Activated naive CD4-positive, alpha-beta T cell treated with anti-CD3 and anti-CD28 coated beads for 36 hours (primary cell): Measurements from ENCODE around the gene USP3. TPM values are rescaled to one million over a fixed set of nuclear protein-coding genes. Genes with fewer than 3 reads are reported as not detected.
A peak's percentile ranks its signal among the peaks of the same experiment; 100 is the strongest.

Experiments used
- CTCF ChIA-PET: fragments of 350-600 bp; sonication (Branson Sonifier 250); formaldehyde crosslinking; loops from one replicate; lab custom pipeline; 2021; ENCODE audit warnings: antibody characterized with exemption; lab: Charles Lee
- DNase-seq: peaks from one replicate; pipeline ENCODE4 v3.0.0-alpha.2; 2020
- H3K27ac Mint-ChIP-seq: one replicate; pipeline ENCODE4 v1.8.0; 2021; ENCODE audit warnings: mild to moderate bottlenecking, mixed read lengths
- H3K27me3 Mint-ChIP-seq: one replicate; pipeline ENCODE4 v1.8.0; 2021; ENCODE audit warnings: low read depth, mixed read lengths
- H3K36me3 Mint-ChIP-seq: one replicate; pipeline ENCODE4 v1.8.0; 2021; ENCODE audit warnings: low read depth, mixed read lengths
- H3K4me1 Mint-ChIP-seq: one replicate; pipeline ENCODE4 v1.8.0; 2021; ENCODE audit warnings: low read depth, mixed read lengths
- H3K4me3 Mint-ChIP-seq: one replicate; pipeline ENCODE4 v1.8.0; 2021; ENCODE audit warnings: mild to moderate bottlenecking, moderate library complexity, mixed read lengths
- H3K9me3 Mint-ChIP-seq: one replicate; pipeline ENCODE4 v1.8.0; 2021; ENCODE audit warnings: mixed read lengths
- intact Hi-C: fragments of 100-400 bp; cut with micrococcal nuclease; formaldehyde crosslinking; loops from one replicate; pipeline ENCODE4 v1.15.1; 2023
- total RNA-seq, 2 experiments: library from RNA; stranded (reverse); gene quantifications; one replicate each; pipeline ENCODE4 v1.2.3, GENCODE V29; 2021

USP3 gene
- 10 to 100 TPM; 49.9 to 52.2 TPM for total RNA-seq

GRCh38 chr15:63504247-63504978 lies at the start of gene USP3:
TSS of gene USP3 (plus strand) at chr15:63504593. CDS start at chr15:63504740, 147 bp downstream.
- no peaks in the 10 kb centered on the region for H3K36me3 Mint-ChIP-seq
- H3K9me3 Mint-ChIP-seq: no peaks in the 10 kb centered on the region
- intact Hi-C loops: loop anchor here (1.0 to 10.0 kb wide), 5 partner anchors 95 to 1388 kb away; no protein-coding TSS in a partner anchor
- H3K27ac Mint-ChIP-seq: peak within 1 kb of the TSS; percentile 97
- CTCF ChIA-PET: interaction anchor here (0.8 to 2.4 kb wide), 8 partner anchors 14 to 562 kb away, joined by 3 to 16 read pairs (median 9); no protein-coding TSS in a partner anchor
- no peaks in the 10 kb centered on the region for H3K27me3 Mint-ChIP-seq
- peak within 1 kb of the TSS; percentile 85 for H3K4me3 Mint-ChIP-seq
- peaks cover 78% of the 10 kb centered on the region for H3K4me1 Mint-ChIP-seq
- DNase-seq: peak; percentile 94

DNA sequence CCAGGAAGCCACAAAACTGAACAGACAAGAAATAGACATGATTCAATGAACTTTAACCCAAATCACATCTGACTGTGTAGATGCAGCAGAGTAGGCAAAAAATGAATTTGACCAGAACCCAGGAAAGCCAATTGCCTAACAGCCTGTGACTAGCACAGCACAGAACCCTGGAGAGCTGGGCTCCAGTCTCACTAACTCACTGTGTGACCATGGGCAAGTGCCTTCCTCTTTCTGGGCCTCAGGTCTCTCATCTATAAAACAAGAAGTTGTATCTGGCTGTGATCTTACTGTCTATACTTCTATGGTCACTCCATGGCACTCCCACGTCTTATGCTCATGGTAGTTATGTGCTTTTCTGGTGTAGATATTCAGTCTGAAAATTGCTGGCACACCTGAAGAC lies 48.1 kb upstream of the USP3 start:
- H3K4me3 Mint-ChIP-seq: no peak overlapping the region
- CTCF ChIA-PET: no interaction called here
- H3K27ac Mint-ChIP-seq: no peak overlapping the region
- intact Hi-C loops: no loop called here
- H3K36me3 Mint-ChIP-seq: no peaks in the 10 kb centered on the region
- H3K9me3 Mint-ChIP-seq: no peaks in the 10 kb centered on the region
- no peak for DNase-seq
- H3K4me1 Mint-ChIP-seq: no peaks in the 10 kb centered on the region
- H3K27me3 Mint-ChIP-seq: no peaks in the 10 kb centered on the region

GRCh38 chr15:63457379-63457778 lies 47.0 kb upstream of the USP3 start:
- no peak overlapping the region for H3K4me3 Mint-ChIP-seq
- CTCF ChIA-PET: no interaction called here
- no peaks in the 10 kb centered on the region for H3K27me3 Mint-ChIP-seq
- H3K27ac Mint-ChIP-seq: no peak overlapping the region
- no peaks in the 10 kb centered on the region for H3K9me3 Mint-ChIP-seq
- intact Hi-C loops: no loop called here
- no peak for DNase-seq
- no peaks in the 10 kb centered on the region for H3K4me1 Mint-ChIP-seq
- H3K36me3 Mint-ChIP-seq: no peaks in the 10 kb centered on the region

- H3K9me3 Mint-ChIP-seq: no peaks in the 10 kb centered on the region
- no peaks in the 10 kb centered on the region for H3K36me3 Mint-ChIP-seq
- no peaks in the 10 kb centered on the region for H3K4me1 Mint-ChIP-seq
- no peak overlapping the region for H3K4me3 Mint-ChIP-seq
- DNase-seq: no peak
- intact Hi-C loops: no loop called here
- CTCF ChIA-PET: interaction anchor here (1.9 kb wide), 1 partner anchor 151 kb away, joined by 4 read pairs; no protein-coding TSS in a partner anchor
- no peak overlapping the region for H3K27ac Mint-ChIP-seq
- H3K27me3 Mint-ChIP-seq: no peaks in the 10 kb centered on the region
These were observed 46.4 kb upstream of the USP3 start for GRCh38 chr15:63458026-63458425.

- Mint-ChIP-seq H3K4me1 (no peaks in the 10 kb centered on the region), H3K27ac (no peak overlapping the region), H3K4me3 (no peak overlapping the region), H3K9me3 (no peaks in the 10 kb centered on the region), H3K36me3 (no peaks in the 10 kb centered on the region), H3K27me3 (no peaks in the 10 kb centered on the region)
- intact Hi-C loops: no loop called here
- DNase-seq: no peak
- CTCF ChIA-PET: interaction anchor here (1.9 kb wide), 1 partner anchor 151 kb away, joined by 4 read pairs; no protein-coding TSS in a partner anchor
These were observed 45.5 kb upstream of the USP3 start for GRCh38 chr15:63458794-63459395.

GRCh38 chr15:63460210-63461155 lies 43.9 kb upstream of the USP3 start:
- DNase-seq: no peak
- Mint-ChIP-seq H3K36me3 (no peaks in the 10 kb centered on the region), H3K4me3 (no peak overlapping the region), H3K9me3 (no peaks in the 10 kb centered on the region), H3K27ac (no peak overlapping the region), H3K4me1 (no peaks in the 10 kb centered on the region), H3K27me3 (no peaks in the 10 kb centered on the region)
- CTCF ChIA-PET: interaction anchor here (0.7 kb wide), 1 partner anchor 606 kb away, joined by 5 read pairs; no protein-coding TSS in a partner anchor
- intact Hi-C loops: loop anchor here (10.0 kb wide), 1 partner anchor 294 kb away; no protein-coding TSS in a partner anchor

DNA sequence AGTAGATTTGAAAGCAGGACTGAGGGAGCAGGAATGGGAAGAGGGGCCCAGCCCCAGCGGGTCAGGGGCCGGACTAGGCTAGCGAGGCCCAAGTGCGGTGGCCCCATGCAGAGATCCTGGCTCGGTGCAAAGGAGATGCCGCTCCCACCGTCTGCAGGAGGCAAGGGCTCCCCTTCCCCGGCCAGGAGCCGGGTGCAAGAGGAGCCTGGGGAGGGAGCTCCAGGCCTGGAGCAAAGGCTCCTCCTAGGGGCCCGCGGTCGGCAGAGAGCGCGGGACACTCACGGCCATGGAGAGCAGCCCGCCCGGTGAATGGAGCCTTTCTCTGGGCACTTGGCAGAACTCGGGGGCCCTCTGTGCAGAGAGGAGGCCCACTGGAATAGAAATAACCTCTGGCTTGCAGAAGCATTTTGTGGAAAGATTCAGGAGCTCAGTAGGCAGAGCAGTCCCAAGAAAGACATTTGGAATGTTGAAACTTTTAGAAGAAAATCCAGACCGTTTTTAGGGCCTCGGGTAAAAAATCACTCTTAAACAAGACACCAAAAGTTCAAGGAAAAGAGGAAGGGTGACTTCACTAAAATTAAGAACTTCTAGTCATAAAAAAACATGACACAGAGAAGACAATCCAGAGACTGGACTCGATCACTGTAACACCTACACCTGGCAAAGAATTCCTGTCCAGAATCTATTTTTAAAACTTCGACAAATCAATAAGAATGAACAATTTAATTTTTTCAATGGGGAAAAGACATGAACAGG lies 43.0 kb upstream of the USP3 start:
- Mint-ChIP-seq H3K27ac (no peak overlapping the region), H3K4me1 (peaks cover 2% of the 10 kb centered on the region), H3K4me3 (no peak overlapping the region), H3K9me3 (no peaks in the 10 kb centered on the region), H3K27me3 (no peaks in the 10 kb centered on the region), H3K36me3 (no peaks in the 10 kb centered on the region)
- intact Hi-C loops: loop anchor here (10.0 kb wide), 1 partner anchor 293 kb away; no protein-coding TSS in a partner anchor
- CTCF ChIA-PET: interaction anchor here (0.5 kb wide), 1 partner anchor 85 kb away, joined by 3 read pairs; no protein-coding TSS in a partner anchor
- no peak for DNase-seq

- intact Hi-C loops: loop anchor here (10.0 kb wide), 1 partner anchor 293 kb away; no protein-coding TSS in a partner anchor
- Mint-ChIP-seq H3K9me3 (no peaks in the 10 kb centered on the region), H3K4me3 (no peak overlapping the region), H3K27me3 (no peaks in the 10 kb centered on the region), H3K4me1 (peaks cover 8% of the 10 kb centered on the region), H3K36me3 (no peaks in the 10 kb centered on the region), H3K27ac (no peak overlapping the region)
- CTCF ChIA-PET: interaction anchor here (0.9 to 7.4 kb wide), 2 partner anchors 137 to 148 kb away, joined by 4 to 101 read pairs; partner anchors contain the start of gene FBXL22
- DNase-seq: no peak
These were observed 42.3 kb upstream of the USP3 start for GRCh38 chr15:63462088-63462487.

DNA sequence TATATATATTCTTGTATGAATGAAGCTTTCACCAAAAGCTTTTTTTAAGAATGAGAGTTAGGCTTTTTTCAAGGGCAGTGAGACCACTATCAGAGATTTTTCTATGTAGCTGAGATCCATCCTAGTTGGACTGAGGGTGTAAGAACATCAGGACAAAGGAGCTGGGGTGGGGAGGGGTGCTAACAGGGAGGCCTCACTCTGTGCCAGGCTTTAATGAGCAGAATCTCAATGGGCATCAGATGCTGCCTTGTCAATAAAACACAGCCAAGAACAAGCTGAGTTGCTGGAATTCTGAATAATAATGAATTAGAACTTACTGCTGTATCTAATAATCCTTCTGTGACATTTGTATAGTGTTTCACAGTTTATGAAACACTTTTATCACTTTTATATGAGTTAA lies 41.4 kb upstream of the USP3 start:
- Mint-ChIP-seq H3K4me3 (no peak overlapping the region), H3K27me3 (no peaks in the 10 kb centered on the region), H3K36me3 (no peaks in the 10 kb centered on the region), H3K9me3 (no peaks in the 10 kb centered on the region), H3K27ac (no peak overlapping the region), H3K4me1 (peaks cover 8% of the 10 kb centered on the region)
- intact Hi-C loops: loop anchor here (10.0 kb wide), 1 partner anchor 292 kb away; no protein-coding TSS in a partner anchor
- CTCF ChIA-PET: interaction anchor here (0.5 to 7.4 kb wide), 5 partner anchors 21 to 427 kb away, joined by 3 to 101 read pairs (median 4); partner anchors contain the start of gene FBXL22
- DNase-seq: no peak

- Mint-ChIP-seq H3K4me3 (no peak overlapping the region), H3K27ac (no peak overlapping the region), H3K4me1 (peaks cover 13% of the 10 kb centered on the region), H3K36me3 (no peaks in the 10 kb centered on the region), H3K27me3 (no peaks in the 10 kb centered on the region), H3K9me3 (no peaks in the 10 kb centered on the region)
- CTCF ChIA-PET: interaction anchor here (0.6 to 7.4 kb wide), 4 partner anchors 22 to 146 kb away, joined by 3 to 101 read pairs (median 4); partner anchors contain the start of gene FBXL22
- DNase-seq: no peak
- intact Hi-C loops: loop anchor here (10.0 kb wide), 1 partner anchor 291 kb away; no protein-coding TSS in a partner anchor
These were observed 40.6 kb upstream of the USP3 start for GRCh38 chr15:63463793-63464192.

DNA sequence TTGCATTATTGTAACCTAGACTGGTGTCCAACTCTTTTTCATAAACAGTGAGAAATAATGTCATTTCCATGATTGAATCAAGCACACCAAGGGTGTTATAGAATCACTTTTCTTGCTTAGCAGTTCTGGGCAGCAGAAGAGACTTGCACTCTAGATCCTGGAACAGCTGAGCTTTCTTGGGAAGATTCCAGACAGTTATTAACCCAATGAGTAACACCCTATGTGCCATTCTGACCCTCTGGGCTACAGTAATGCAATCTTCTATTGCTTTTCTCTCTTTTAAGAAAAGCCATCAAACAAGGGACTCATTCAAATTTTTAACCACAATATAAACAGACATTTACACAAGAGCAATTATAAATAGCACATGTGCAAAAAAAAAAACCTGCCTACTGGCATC lies 39.3 kb upstream of the USP3 start:
- CTCF ChIA-PET: interaction anchor here (1.0 to 7.4 kb wide), 3 partner anchors 24 to 581 kb away, joined by 3 to 101 read pairs (median 4); partner anchors contain the start of genes DAPK2 and FBXL22
- H3K9me3 Mint-ChIP-seq: no peaks in the 10 kb centered on the region
- H3K27me3 Mint-ChIP-seq: no peaks in the 10 kb centered on the region
- H3K4me1 Mint-ChIP-seq: peaks cover 22% of the 10 kb centered on the region
- no peak overlapping the region for H3K27ac Mint-ChIP-seq
- intact Hi-C loops: loop anchor here (5.0 to 10.0 kb wide), 3 partner anchors 290 to 687 kb away; partner anchors contain the start of gene SNX22
- no peak overlapping the region for H3K4me3 Mint-ChIP-seq
- no peak for DNase-seq
- no peaks in the 10 kb centered on the region for H3K36me3 Mint-ChIP-seq
